HEK293T (cell line): Measurements from ENCODE around the gene TRPC6.
"Not testable (repeated sequence)": the region's sequence is repeated elsewhere in the genome, so short reads cannot be mapped to it uniquely, and the experiment has no call there.

Experiments used
- BHLHE40 ChIP-seq: fragments of 450-650 bp; IDR thresholded peaks from 2 replicates; pipeline ENCODE4 v1.6.1; 2016; ENCODE audit warnings: mild to moderate bottlenecking, moderate library complexity, borderline replicate concordance
- ELF4 ChIP-seq: fragments of 450-650 bp; IDR thresholded peaks from 2 replicates; pipeline ENCODE4 v1.6.1; 2017; ENCODE audit warnings: antibody characterized with exemption
- NFRKB ChIP-seq: fragments of 450-650 bp; IDR thresholded peaks from 2 replicates; pipeline ENCODE4 v1.6.1; 2016; ENCODE audit warnings: mild to moderate bottlenecking, moderate library complexity
- SUZ12 ChIP-seq: fragments of 450-650 bp; IDR thresholded peaks from 2 replicates; pipeline ENCODE4 v1.6.1; 2016; ENCODE audit warnings: mild to moderate bottlenecking
- TARDBP ChIP-seq: fragments of 450-650 bp; IDR thresholded peaks from 2 replicates; pipeline ENCODE4 v1.6.1; 2016
- ZNF384 ChIP-seq: fragments of 450-650 bp; IDR thresholded peaks from 2 replicates; pipeline ENCODE4 v1.6.1; 2016

DNA sequence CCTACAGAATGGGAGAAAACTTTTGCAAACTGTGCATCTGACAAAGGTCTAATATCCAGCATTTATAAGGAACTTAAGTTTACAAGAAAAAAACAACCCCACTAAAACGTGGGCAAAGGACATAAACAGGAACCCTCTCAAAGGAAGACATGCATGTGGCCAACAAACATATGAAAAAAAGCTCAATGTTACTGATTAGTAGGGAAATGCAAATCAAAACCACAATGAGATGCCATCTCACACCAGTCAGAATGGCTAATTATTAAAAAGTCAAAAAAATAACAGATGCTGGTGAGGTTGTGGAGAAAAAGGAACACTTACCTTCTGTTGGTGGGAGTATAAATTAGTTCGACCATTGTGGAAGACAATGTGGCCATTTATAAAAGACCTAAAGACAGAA, 145.1 kb downstream of the TRPC6 start:
- not testable (repeated sequence) for TF ChIP-seq ELF4, TARDBP, NFRKB, ZNF384, SUZ12, BHLHE40
